ENCODE data around the gene KIAA0930.

The KIAA0930 gene

GRCh38 chr22:45223304-45224117, 17.2 kb downstream of the KIAA0930 start:
- DNase-seq (ENCODE audit: low read depth in 2 of 2), result no peak
- TF ChIP-seq, protein P1, sequence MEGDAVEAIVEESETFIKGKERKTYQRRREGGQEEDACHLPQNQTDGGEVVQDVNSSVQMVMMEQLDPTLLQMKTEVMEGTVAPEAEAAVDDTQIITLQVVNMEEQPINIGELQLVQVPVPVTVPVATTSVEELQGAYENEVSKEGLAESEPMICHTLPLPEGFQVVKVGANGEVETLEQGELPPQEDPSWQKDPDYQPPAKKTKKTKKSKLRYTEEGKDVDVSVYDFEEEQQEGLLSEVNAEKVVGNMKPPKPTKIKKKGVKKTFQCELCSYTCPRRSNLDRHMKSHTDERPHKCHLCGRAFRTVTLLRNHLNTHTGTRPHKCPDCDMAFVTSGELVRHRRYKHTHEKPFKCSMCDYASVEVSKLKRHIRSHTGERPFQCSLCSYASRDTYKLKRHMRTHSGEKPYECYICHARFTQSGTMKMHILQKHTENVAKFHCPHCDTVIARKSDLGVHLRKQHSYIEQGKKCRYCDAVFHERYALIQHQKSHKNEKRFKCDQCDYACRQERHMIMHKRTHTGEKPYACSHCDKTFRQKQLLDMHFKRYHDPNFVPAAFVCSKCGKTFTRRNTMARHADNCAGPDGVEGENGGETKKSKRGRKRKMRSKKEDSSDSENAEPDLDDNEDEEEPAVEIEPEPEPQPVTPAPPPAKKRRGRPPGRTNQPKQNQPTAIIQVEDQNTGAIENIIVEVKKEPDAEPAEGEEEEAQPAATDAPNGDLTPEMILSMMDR (IDR thresholded peaks at IDR 0.05; ENCODE audit: low read depth, low read length), result no peak
- no peak overlapping the region for H3K4me3 ChIP-seq (replicated peaks in 1 of 2; ENCODE audit: low read depth in 2 of 2, low read length in 2 of 2)

DNA sequence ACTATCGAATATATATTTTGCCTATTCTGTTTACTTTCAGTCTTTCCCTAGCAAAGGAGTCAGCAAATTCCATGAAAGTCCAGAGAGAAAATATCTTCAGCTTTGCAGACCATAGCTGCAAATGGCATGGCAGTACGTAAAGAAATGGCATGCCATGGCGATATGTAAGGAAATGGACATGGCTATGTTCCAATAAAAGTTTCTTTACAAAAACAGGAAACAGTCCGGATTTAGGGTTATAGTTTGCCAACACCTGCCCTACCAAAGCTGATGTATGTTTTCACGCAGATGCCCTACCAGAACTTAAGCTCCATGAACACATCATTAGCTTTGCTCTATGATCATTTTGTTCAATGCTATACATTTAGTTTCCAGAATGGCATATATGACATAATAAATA, 19.5 kb downstream of the KIAA0930 start:
- DNase-seq (ENCODE audit: low read depth in 2 of 2), result no peak
- H3K4me3 ChIP-seq (replicated peaks in 1 of 2; ENCODE audit: low read depth in 2 of 2, low read length in 2 of 2), result no peak overlapping the region
- TF ChIP-seq, protein P1 (IDR thresholded peaks at IDR 0.05; ENCODE audit: low read depth, low read length), result no peak

- no peak for DNase-seq (ENCODE audit: low read depth in 2 of 2)
- TF ChIP-seq, protein P1 (IDR thresholded peaks at IDR 0.05; ENCODE audit: low read depth, low read length), result no peak
Measured at GRCh38 chr22:45218976-45219375, 21.7 kb downstream of the KIAA0930 start.

DNA sequence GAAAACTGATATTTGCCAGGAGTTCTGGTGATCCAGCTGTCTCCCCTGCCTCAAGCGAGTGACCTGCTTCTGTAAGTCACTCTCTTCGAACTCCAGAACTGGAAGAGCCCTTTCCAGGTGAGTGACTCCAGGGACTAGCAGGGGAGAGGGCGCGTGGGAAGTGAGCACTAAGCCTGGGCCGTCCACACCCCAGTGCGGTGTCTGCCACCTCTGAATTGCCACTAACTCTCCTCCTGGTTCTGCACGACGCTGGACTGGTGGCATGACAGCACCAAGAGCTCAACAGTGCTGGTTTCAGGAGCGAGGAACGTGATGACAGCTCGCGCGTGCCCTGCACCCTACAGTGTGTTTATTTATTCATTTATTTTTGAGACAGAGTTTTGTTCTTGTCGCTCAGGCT, 22.9 kb downstream of the KIAA0930 start:
- TF ChIP-seq, protein P1 (IDR thresholded peaks at IDR 0.05; ENCODE audit: low read depth, low read length), result no peak
- DNase-seq (ENCODE audit: low read depth in 2 of 2), result no peak
- H3K4me3 ChIP-seq (replicated peaks in 1 of 2; ENCODE audit: low read depth in 2 of 2, low read length in 2 of 2), result no peak overlapping the region

More at GRCh38 chr22:45218976-45219375, 21.7 kb downstream of the KIAA0930 start:
- H3K4me3 ChIP-seq (replicated peaks in 1 of 2; ENCODE audit: low read depth in 2 of 2, low read length in 2 of 2), result no peak overlapping the region

DNA sequence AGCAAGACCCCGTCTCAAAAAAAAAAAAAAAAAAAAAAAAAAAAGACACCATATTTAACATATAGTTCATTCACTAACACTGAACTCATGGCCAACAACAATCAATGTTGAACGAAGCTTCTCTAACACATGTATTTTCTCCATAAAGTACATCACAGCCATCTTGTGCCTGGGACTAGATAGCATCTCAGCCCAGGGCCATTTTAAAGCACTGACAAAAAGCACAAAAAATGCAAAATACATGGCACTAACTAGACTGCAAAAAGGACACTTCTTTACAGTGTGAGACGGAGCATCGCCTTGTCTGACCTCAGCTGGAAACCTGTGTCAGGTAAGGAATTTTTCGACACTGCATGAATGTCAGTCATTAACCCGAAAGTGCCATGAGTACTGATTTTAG, 23.3 kb downstream of the KIAA0930 start:
- DNase-seq (ENCODE audit: low read depth in 2 of 2), result no peak
- TF ChIP-seq, protein P1 (IDR thresholded peaks at IDR 0.05; ENCODE audit: low read depth, low read length), result no peak
- no peak overlapping the region for H3K4me3 ChIP-seq (replicated peaks in 1 of 2; ENCODE audit: low read depth in 2 of 2, low read length in 2 of 2)

DNA sequence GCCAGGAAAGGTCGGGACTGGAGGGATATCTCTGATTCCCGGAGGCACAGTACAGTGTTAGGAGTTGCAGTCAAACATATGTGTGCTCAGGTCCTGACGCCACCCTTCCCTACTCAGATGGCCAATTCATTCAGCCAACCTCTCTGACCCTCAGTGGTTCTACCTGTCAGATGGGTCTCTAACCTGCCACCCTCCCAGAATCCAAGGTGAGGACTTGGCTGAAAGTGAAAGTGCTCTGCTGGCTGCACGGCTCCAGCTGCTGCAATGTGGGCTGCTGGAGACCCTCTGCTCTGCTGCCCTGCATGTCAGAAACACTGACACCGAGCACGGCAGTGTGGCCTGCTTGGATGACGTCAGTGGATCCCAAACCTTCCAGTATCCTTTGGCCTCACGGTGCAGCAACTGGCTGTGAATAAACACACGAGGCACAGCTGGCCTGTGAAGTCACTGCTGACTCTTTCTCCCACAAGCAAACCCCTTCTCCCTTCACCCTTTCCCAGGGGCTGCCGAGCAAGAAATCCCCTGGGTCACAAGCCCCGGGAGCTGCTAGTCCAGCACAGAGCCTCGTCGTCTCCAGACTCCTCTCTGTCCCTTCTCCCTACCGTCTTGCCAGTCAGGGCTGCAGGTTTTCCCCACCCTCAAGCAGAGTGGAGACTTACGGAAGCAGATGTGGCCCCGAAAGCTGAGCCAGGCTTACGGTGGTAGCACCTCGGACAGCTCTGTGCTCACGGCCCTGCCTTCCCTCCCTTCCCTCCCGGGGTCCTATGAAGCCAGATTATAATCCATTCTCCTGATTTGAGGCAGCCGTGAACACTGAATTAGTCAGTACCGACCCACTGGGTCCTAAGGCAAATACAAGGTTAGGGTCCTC, 24.3 kb downstream of the KIAA0930 start:
- DNase-seq (ENCODE audit: low read depth in 2 of 2), result peak; percentile 39 to 51
- TF ChIP-seq, protein P1 (IDR thresholded peaks at IDR 0.05; ENCODE audit: low read depth, low read length), result no peak
- H3K4me3 ChIP-seq (replicated peaks in 1 of 2; ENCODE audit: low read depth in 2 of 2, low read length in 2 of 2), result no peak overlapping the region
